Measurements from ENCODE around the gene RNF223.
"Not testable (repeated sequence)": the region's sequence is repeated elsewhere in the genome, so short reads cannot be mapped to it uniquely, and the experiment has no call there.

RNF223 gene

DNA sequence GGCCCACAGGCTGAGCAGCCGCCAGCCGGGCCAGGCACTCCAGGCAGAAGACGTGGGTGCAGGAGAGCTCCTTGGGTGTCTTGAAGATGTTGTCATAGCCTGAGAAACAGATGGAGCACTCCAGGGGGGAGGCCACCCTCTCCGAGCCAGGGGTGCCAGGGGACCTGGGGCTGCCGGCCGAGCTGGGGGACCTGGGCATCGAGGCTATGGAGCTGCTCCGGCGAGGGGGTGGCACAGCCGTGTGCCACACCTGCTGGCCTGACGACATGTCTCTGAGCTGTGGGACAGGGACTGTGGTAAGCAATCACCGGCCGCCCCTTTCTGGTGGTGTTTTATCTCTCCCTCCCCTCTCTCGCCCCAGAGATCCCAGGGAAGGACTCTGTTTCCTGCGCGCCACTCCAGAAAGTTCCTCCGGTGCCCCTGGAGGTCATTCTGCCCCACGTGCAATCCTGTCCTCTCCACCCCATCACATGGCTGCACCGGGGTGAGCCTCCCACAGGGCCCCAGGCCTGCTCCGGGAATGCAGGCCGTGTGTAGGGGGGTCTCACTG lies 1.7 kb downstream of the RNF223 start:
- no peak for DNase-seq (ENCODE audit: low read depth)

DNA sequence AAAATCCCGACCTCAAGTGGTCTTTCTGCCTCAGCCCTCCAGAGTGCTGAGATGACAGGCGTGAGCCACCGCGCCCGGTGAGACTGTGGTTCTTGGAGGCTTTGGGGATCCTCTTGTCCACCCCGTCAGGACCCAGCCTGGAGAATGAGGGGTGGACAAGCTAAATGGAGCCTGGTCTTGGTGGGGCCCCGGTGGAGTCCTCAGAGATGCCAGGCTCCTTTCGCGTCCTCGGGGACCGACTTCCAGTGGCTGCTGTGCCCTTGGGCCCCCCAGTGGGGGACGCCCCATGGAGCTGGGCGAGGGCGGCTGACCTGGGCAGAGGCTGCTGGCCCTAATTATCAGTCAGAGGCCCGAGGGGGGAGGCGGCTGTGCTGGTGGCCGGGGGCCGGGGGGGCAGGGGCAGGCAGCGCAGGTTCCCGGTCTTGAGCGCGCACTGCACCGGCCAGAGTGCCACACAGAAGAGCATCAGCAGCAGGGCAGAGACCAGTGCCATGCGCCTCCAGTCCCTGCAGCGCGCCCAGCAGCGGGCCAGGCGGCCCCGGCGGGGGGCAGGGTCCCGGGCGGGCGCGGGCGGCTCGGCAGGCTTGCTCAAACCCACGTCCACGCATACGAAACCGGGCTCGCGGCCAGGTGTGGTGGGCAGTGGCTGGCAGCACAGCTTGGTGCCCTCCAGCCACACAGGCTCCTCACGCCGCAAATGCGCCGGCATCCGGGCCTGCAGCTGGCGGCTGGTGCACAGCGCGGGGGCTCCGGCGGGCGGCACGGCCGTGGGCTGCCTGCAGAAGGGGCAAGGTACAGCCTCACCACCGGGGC lies 2.4 kb downstream of the RNF223 start:
- no peak for DNase-seq (ENCODE audit: low read depth)

GRCh38 chr1:1069711-1070676 lies 4.1 kb downstream of the RNF223 start:
- DNase-seq (ENCODE audit: low read depth) = no peak

DNA sequence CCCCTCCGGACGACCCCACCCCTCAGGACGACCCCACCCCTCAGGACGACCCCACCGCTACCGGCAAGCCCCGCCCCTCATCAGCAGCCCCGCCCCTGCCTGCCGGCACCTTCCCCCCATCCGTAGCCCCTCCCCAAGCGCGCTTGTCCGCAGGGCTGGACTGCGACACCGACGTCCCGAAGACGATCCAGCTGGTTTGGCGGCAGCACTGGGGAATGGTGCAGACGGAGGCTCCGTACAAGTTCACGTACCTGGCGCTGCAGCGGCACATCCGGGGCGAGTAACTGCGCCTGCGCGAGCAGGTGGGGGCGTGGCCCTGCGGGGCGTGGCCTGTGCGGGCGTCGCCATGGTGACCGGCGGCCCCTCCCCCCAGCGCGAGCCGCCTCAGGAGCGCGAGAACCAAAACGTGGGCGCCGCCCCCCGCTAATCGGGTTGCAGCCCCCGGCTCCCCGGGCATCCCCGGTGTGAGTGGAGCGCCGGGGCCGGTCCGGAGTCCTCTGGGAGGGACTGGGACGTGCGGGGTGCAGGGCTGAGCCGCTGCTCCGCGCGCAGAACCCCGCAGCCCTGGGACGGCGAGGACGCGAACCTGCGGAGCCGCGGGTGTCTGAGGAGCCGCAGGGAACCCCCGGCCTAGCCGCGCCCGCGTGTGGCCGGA lies 4.9 kb downstream of the RNF223 start:
- DNase-seq (ENCODE audit: low read depth) = peak; percentile 83

DNA sequence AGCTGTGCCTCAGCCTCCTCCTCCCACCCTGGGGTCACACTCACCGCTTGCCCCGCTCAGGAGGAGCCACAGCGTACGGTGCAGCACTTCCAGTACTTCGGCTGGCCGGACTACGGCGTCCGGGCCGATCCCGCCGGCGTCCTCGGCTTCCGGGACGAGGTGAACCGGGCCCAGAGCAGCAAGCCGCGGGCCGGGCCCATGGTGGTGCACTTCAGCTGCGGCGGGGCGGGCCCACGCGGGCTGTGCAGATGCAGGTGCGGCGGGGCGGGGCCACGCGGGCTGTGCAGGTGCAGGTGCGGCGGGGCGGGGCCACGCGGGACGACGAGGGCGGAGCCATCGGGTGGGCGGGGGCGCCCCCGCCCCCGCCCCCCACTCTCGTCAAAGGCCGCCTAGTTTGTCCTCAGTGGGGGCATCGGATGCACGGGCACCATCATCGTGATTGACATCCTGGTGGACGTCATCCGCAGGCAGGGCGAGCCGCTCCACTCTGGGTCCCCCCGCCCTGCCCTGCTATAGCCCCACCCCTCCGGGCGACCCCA lies 5.5 kb downstream of the RNF223 start:
- no peak for DNase-seq (ENCODE audit: low read depth)

DNA sequence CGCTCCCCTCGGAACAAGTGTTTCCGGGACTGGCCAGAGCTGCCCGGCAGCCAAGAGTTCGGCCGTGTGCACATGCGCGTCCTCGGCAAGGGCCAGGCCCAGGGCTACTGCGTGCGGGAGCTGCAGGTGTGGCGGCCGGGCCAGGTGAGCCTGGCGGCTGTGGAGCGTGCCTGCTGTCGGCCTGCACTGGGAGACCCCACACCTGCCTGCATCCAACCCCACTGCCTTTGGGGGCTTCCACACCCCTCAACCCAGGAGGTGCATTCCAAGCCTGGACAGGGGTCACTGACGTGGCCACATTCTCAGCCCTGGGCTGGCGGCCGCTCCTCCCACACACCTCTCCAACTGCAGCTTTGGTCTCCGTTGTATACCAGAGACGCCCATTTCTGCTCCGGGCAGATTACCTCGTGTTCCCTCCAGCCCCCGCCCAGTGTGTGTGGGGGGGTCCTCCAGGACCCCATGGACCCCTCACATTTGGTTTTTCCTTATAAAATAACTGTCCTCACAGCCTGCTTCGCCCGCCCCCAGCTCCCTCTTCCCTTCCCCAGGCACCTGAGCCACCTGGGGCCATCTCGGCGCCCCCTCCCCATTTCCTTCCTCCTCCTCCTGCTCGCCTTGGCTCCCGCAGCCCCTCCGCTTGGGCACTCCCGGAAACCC lies 6.1 kb downstream of the RNF223 start:
- DNase-seq (ENCODE audit: low read depth) = no peak

DNA sequence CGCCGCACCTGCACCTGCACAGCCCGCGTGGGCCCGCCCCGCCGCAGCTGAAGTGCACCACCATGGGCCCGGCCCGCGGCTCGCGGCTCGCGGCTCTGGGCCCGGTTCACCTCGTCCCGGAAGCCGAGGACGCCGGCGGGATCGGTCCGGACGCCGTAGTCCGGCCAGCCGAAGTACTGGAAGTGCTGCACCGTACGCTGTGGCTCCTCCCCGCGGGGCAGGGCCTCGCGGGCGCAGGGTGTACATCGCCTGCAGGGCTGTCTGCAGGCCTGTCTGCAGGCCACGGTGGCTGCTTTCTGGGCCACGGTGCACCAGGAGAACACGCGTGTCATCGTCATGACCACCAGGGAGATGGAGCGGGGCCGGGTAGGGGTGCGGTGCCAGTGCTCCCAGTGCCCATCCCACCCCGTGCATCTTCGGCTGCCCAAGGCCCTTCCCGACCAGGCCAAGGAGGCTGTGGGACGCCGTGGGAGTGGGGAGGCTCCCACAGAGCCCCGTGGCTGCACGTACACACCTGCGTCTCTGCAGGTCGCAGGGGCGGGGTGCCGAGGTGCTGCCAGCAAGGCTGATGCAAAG lies 6.7 kb downstream of the RNF223 start:
- no peak for DNase-seq (ENCODE audit: low read depth)

DNA sequence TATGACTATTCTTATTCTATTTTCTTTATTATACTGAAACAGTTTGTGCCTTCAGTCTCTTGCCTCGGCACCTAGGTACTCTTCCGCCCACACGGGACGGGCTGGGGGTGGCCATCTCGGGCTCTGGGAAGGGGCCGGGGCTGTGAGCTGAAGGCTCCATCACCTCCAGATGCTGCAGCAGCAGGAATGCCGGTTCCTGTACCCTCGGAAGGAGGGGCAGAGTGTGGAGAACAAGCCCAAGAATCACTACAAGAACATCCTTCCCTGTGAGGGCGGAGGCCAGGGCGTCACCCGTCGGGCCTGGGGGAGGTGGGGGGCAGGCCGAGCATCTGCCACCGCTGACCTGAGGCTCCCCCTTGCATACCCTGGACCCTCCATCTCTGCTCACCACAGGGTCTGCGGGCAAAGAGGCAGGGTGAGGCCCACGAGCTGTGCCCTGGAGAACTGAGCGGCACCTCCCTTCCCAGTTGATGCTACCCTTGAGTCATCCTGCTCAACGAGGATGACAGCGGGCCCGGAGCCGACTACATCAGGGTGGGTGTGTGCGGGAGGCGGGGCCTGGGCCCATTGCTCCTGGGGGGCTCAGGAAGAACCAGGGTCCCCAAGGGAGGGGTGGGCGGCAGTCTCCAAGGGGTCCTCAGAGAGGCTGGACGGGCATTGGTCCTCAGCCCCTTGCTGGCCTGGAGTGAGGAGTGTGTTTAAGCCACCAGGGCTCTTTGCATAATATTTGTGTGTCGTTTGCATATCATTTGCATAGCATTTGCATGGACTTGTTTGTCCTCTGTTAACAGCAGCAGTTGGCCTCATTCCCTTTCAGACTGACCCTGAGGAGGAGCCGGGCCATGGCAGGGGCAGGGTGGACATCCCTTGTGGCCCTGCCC lies 7.5 kb downstream of the RNF223 start:
- DNase-seq (ENCODE audit: low read depth) = no peak

DNA sequence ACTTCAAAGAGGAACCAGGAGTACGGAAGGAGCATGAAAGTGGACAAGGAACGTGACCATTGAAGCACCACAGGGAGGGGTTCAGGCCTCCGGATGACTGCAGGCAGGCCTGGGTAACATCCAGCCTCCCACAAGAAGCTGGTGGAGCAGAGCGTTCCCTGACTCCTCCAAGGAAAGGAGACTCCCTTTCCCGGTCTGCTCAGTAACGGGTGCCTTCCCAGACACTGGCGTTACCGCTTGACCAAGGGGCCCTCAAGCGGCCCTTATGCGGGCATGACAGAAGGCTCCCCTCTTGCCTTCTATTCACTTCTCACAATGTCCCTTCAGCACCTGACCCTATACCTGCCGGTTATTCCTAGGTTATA lies 8.2 kb downstream of the RNF223 start:
- not testable (repeated sequence) for DNase-seq (ENCODE audit: low read depth)

DNA sequence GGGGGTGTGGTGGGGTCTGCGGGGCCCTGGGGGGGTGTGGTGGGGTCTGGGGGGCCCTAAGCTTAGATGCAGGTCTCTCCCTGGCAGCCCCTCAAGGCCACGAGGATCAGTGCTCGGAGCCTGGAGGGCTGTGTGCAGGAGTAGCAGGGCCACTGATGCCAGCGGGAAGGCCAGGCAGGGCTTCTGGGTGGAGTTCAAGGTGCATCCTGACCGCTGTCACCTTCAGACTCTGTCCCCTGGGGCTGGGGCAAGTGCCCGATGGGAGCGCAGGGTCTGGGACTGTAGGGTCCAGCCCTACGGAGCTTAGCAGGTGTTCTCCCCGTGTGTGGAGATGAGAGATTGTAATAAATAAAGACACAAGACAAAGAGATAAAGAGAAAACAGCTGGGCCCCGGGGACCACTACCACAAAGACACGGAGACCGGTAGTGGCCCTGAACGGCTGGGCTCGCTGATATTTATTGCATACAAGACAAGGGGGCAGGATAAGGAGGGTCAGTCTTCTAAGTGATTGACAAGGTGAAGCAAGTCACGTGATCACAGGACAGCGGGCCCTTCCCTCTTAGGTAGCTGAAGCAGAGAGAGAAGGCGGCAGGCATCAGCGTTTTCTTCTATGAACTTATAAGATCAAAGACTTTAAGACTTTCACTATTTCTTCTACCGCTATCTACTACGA lies 8.7 kb downstream of the RNF223 start:
- DNase-seq (ENCODE audit: low read depth) = no peak

- DNase-seq (ENCODE audit: low read depth) = peak; percentile 56
These were observed 9.9 kb downstream of the RNF223 start for GRCh38 chr1:1063945-1064831.

- no peak for DNase-seq (ENCODE audit: low read depth)
These were observed 10.7 kb downstream of the RNF223 start for GRCh38 chr1:1063261-1063944.

DNA sequence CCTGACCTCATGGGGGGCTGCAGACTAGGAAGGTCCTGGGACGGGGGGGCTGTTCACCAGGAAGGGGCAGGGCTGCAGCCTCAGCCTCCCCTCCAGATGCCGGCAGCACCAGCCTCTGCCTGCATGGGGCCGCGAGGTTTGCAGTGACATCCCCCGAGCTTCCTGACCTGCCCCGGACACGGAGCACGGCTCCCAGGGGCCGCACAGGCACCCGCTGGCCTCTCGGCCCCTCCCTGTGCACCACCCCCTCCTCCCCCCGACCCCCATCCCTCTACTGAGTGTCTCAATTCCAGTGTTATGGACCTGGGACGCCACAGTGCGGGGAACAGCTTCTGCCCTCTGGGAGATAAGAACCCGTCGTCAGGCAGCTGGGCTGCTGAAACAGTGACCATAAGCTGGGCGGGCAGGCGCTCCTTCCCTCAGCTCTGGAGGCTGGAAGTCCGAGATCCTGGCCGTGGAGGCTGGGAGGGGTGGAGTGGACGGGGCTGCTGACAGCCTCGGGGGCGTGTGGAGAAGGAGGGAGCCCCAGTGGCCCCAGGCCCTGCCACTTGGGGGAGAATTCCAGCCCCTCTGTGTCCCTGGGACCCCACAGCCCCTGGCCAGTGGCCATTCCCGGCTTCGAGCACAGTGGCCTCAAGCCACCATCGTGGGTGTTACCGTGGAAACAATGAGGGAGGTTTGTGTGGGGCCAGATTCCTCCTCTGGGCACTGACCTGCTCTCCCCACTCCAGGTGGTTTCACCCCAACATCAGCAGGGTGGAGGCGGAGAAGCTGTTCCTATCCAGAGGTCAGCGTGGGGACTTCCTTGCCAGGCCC lies 11.6 kb downstream of the RNF223 start:
- no peak for DNase-seq (ENCODE audit: low read depth)

- DNase-seq (ENCODE audit: low read depth) = no peak
These were observed 12.3 kb downstream of the RNF223 start for GRCh38 chr1:1061682-1062345.

GRCh38 chr1:1060281-1061000 lies 13.7 kb downstream of the RNF223 start:
- no peak for DNase-seq (ENCODE audit: low read depth)

Measured in stimulated activated CD8-positive, alpha-beta memory T cell treated with anti-CD3 and anti-CD28 coated beads, Interleukin-15, amount 100 ng/mL, for 24 hours (primary cell).